G401.6 (cell line): ENCODE results near the gene CTNND2.
"Not testable (repeated sequence)": the region's sequence is repeated elsewhere in the genome, so short reads cannot be mapped to it uniquely, and the experiment has no call there.

Source experiments
- FAIRE-seq: peaks from 2 replicates; lab custom pipeline; 2012; peaks lifted over from hg19 to GRCh38; lab: Jason Lieb, UNC

CTNND2 gene

DNA sequence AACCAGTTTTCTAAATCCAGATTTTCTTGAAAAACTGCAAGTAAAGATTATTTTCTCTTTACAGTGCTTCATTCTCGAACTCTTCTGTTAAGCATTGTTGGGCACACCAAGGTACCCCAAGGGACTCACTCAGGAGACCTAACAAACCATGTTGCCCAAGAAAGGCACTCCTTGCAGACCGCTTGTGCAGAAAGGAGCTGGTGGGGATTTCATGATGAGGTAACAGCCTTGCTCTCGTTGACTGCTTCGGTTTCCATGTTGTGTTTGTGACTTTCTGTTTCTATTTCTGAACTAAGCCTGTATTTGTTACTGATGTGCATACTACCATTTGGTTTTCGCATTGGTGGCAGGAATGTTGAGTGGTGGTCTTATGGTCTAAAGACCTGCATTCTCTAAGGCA is 876.6 kb downstream of the CTNND2 start:
- no peak for FAIRE-seq

- no peak for FAIRE-seq
These were observed 877.7 kb downstream of the CTNND2 start for GRCh38 chr5:11026543-11026942.

DNA sequence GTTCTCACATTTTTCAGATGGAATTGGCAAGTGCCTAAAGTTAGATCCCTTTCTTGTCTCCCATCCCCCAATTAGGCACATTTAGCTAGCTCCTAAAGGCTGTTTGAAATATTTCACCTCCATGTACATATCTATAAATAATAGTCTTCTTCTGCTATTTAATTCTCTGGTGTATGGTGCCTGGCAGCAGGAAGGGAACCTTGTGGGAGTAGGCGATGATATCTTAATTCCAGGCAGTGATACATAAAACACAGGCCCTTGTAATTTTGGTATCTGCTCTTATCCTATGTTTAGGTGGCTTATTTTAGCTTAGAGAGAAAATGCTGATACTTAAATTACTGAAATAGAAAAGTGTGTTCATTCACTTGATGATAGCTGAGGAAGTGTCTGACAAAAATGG is 880.3 kb downstream of the CTNND2 start:
- no peak for FAIRE-seq

GRCh38 chr5:11013793-11014192 is 890.5 kb downstream of the CTNND2 start:
- no peak for FAIRE-seq

DNA sequence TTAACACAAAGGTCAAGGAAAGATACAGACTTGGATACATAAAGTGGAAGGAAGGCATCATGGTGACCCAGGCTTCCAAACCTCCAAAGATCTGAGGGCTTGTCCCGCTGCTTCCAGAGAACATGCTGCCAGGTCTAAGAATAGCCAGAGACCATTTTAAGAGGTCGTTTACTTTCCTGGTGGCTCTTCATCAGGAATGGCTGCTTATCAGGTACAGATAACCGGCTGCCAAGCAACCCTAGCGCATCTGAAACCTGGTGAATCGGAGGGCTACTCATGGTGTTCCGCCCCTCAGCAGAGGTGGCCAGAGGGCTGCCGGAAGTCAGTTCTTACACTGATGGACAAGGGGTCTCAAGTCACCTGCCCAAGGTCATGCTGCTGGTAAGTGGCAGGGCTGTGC is 892.0 kb downstream of the CTNND2 start:
- FAIRE-seq: no peak

- FAIRE-seq: no peak
These were observed 893.6 kb downstream of the CTNND2 start for GRCh38 chr5:11010429-11011210.

DNA sequence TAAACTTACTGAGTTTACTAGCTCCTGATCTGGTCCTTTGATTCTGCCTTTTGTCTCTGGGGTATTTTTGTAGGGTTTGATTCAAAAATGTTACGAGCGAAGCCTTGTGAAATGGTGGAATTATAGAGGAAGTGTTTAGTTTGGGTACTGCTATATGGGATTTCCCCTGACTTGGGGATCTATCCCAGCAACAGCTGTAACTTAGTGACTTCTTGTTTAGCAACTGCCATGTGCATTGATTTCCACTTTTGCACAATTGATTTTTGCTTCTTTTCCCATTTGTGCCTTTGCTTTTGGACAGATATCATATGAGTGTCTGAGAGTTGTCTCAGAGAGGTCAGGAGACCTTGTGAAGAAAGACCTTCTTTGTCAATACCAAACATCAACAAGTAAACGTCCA is 894.7 kb downstream of the CTNND2 start:
- no peak for FAIRE-seq

DNA sequence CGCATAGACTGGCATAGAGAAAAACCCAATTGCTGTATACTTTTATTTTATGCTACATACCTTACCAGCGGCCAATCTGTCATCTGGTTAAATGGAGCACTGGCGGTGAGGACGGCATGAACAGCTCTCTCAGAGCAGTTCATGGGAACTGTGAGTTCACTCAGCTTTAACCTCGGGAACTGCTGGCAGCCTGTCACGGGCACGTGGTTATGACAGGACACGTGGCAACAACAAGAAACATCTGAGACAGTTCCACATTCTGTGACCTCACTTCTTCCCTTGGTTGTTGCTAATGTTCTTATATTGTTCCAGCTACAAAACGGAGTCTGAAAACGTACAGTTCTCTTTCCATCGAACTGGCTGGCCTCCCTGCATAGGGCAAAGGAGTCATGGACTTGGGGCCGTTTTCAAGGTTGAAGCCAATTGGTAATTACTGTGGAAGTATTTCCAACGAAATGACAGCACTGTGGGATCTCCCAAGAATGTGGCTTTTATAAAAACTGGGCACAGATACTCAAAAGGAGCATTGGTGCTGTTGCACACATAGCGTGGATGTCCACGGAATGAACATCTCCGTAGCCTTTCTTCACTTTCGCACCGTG is 896.9 kb downstream of the CTNND2 start:
- no peak for FAIRE-seq

GRCh38 chr5:11004523-11004922 is 899.7 kb downstream of the CTNND2 start:
- FAIRE-seq: not testable (repeated sequence)

GRCh38 chr5:11000515-11001353 is 903.5 kb downstream of the CTNND2 start:
- no peak for FAIRE-seq

- FAIRE-seq: no peak
These were observed 904.5 kb downstream of the CTNND2 start for GRCh38 chr5:10999714-11000113.

DNA sequence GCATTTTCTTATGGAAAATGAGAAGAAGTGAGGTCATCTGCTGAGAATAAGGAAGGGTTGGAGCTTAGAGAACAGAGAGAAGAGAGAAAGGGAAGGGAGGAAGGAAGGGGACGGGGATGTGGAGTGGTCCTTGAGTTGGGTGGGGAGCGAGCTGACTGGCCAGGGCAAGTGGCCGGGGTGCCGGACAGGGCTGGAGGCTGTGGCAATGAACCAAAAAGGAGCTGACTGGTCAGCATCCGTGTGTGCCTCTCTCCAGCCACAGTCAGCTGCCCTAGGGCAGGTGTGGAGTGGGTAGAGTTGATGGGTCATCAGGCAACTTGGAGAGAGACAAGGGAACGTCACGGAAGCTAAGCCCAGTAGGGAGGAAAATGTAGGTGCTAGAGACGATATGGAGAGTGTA is 908.4 kb downstream of the CTNND2 start:
- FAIRE-seq: no peak

DNA sequence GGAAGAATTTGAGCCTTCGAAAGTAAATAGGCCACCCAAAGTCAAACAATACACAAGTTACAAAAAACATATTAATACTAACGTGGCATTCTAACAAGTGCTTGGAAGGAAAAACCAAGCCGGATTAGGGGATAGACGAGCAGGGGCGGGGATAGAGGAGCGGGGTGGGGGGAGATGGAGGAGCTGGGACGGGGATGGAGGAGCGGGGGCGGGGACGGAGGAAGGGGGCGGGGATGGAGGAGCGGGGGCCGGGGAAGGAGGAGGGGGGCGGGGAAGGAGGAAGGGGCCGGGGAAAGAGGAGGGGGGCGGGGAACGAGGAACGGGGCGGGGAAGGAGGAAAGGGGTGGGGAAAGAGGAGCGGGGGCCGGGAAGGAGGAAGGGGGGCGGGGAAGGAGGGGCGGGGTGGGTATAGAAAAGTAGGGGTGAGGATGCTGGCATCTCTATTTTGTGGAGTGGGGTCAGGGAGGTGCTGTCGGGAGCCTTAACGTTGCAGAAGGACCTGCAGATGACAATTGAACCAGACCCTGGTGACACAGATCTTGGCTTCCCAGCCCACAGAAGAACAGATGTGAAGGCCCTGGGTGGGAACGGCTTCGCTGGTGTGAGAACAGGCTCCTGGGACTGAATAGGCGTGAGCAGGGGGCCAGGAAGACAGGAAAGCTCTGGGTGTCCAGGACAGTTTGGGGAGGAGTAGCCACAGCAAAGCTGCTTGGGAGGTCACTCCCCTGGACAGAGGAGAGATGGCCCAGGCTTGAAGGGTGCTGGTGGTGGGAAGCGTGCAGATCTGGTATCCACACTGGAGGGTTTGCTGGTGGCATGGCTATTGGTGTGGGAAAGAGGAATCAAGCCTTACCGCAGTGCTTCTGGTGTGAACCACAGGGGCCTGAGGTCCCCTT is 909.9 kb downstream of the CTNND2 start:
- FAIRE-seq: no peak

DNA sequence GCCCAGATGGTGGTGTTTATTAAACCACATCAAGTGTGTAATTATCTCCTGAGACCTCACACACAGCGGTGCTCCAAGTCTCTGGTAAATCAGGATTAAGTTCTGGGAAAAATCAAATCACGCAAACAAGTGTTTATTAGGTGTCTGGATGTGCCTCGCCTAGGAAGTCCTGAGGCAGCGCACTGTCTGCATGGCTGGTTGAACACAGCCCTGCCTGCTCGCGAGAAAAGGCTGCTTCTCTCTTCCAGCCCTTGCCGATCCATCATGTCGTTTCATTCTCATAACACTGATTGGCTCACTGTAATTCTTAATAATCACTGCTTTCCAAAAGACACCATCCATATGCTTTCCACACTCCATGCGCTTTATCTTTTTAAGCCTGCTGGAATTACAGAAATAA is 913.6 kb downstream of the CTNND2 start:
- no peak for FAIRE-seq

GRCh38 chr5:10989577-10990263 is 914.5 kb downstream of the CTNND2 start:
- FAIRE-seq: no peak

DNA sequence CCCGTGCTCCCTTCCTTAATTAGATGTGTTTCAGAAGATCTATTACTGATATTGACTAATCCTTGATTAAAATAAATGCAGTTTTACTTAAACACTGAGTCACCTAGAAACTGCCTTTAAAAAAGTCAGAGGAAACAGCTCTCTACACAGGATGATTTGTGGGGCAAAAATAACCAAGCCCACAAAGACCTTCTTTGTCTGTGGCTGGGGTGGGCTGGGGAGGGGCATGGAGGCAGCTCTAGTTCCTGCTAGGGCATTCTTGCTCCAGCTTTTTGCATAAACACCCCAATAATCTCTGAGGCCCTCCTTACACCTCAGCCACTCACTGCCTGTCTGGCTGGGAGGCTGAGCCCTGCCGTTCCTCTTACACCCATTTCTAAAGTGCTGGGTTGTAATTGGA is 915.6 kb downstream of the CTNND2 start:
- FAIRE-seq: no peak

- FAIRE-seq: no peak
These were observed 916.2 kb downstream of the CTNND2 start for GRCh38 chr5:10987925-10988504.

GRCh38 chr5:10987276-10987924 is 916.8 kb downstream of the CTNND2 start:
- no peak for FAIRE-seq

DNA sequence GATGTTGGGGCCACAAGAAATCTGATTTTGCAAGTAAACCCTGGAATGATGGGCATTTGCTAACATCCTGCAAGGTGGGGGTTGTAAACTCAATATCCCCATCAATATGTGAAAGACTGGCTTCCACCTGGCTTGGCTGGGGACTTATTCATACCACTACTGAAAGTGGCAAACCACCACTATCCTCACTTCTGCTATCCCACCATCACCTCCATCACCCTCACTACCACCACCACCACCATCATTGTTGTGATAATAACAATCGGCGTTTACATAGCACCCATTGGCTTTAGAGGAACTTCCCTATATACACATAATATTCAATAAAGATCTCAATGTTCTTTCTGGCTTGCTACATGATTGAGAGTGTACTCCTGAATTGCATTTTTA is 918.5 kb downstream of the CTNND2 start:
- no peak for FAIRE-seq

GRCh38 chr5:10985091-10985720 is 919.0 kb downstream of the CTNND2 start:
- FAIRE-seq: no peak
